H9 (cell line): ENCODE results near the gene CLCNKA. TPM values are rescaled to one million over a fixed set of nuclear protein-coding genes. Genes with fewer than 3 reads are reported as not detected.

ENCODE experiments used
- DNase-seq: peaks from one replicate; pipeline ENCODE4 v3.0.0-alpha.2; 2017
- H2AFZ ChIP-seq: one replicate; pipeline ENCODE4 v1.6.1; 2013; ENCODE audit warnings: mild to moderate bottlenecking, low read length, control low read depth, moderate library complexity
- H2AK5ac ChIP-seq: 2 replicates; pipeline ENCODE4 v1.6.1; 2013; ENCODE audit warnings: low read length, control low read depth, mixed read lengths; ENCODE audit not compliant: insufficient read length
- H2BK120ac ChIP-seq: one replicate; pipeline ENCODE4 v1.6.1; 2013; ENCODE audit warnings: low read depth, mild to moderate bottlenecking, low read length, control low read depth, inconsistent platforms; ENCODE audit not compliant: poor library complexity, severe bottlenecking
- H2BK12ac ChIP-seq: 2 replicates; pipeline ENCODE4 v1.6.1; 2013; ENCODE audit warnings: low read length, control low read depth, mixed read lengths, low read depth; ENCODE audit not compliant: insufficient read length
- H2BK15ac ChIP-seq: 2 replicates; pipeline ENCODE4 v1.6.1; 2013; ENCODE audit warnings: low read depth, low read length, control low read depth
- H2BK20ac ChIP-seq: one replicate; pipeline ENCODE4 v1.6.1; 2013; ENCODE audit warnings: low read depth, mild to moderate bottlenecking, low read length, control low read depth, inconsistent platforms; ENCODE audit not compliant: poor library complexity, severe bottlenecking
- H2BK5ac ChIP-seq: 2 replicates; pipeline ENCODE4 v1.6.1; 2013; ENCODE audit warnings: low read length, control low read depth, mixed read lengths; ENCODE audit not compliant: insufficient read length
- H3K14ac ChIP-seq: 2 replicates; pipeline ENCODE4 v1.6.1; 2013; ENCODE audit warnings: low read length, control low read depth; ENCODE audit not compliant: insufficient read depth
- H3K18ac ChIP-seq: 2 replicates; pipeline ENCODE4 v1.6.1; 2013; ENCODE audit warnings: low read depth, mild to moderate bottlenecking, mixed read lengths, low read length, control low read depth; ENCODE audit not compliant: insufficient read length
- H3K23ac ChIP-seq: 2 replicates; pipeline ENCODE4 v1.6.1; 2013; ENCODE audit warnings: low read length, control low read depth, mixed read lengths, low read depth; ENCODE audit not compliant: insufficient read length
- H3K23me2 ChIP-seq: 2 replicates; pipeline ENCODE4 v1.6.1; 2013; ENCODE audit warnings: low read depth, mild to moderate bottlenecking, mixed read lengths, low read length, control low read depth; ENCODE audit not compliant: insufficient read length, poor library complexity, severe bottlenecking
- H3K27ac ChIP-seq: 2 replicates; pipeline ENCODE4 v1.5.1; 2013; ENCODE audit warnings: low read length, control low read depth, mixed read lengths, low read depth; ENCODE audit not compliant: insufficient read length
- H3K27me3 ChIP-seq: 2 replicates; pipeline ENCODE4 v1.6.1; 2013; ENCODE audit warnings: low read length, control low read depth, inconsistent platforms; ENCODE audit not compliant: insufficient read depth
- H3K4ac ChIP-seq: 2 replicates; pipeline ENCODE4 v1.6.1; 2013; ENCODE audit warnings: low read depth, mild to moderate bottlenecking, control low read depth, inconsistent platforms, low read length, moderate library complexity
- H3K4me1 ChIP-seq: 2 replicates; pipeline ENCODE4 v1.6.1; 2013; ENCODE audit warnings: low read length, control low read depth, inconsistent platforms; ENCODE audit not compliant: insufficient read depth
- H3K4me2 ChIP-seq: 2 replicates; pipeline ENCODE4 v1.6.1; 2013; ENCODE audit warnings: low read length, control low read depth, mixed read lengths; ENCODE audit not compliant: insufficient read length, insufficient read depth
- H3K56ac ChIP-seq: 2 replicates; pipeline ENCODE4 v1.6.1; 2013; ENCODE audit warnings: low read depth, mild to moderate bottlenecking, mixed read lengths, low read length, control low read depth; ENCODE audit not compliant: insufficient read length
- H3K79me1 ChIP-seq: 2 replicates; pipeline ENCODE4 v1.6.1; 2013; ENCODE audit warnings: low read depth, mild to moderate bottlenecking, moderate library complexity, low read length, control low read depth, inconsistent platforms; ENCODE audit not compliant: insufficient read depth, poor library complexity, severe bottlenecking
- H3K79me2 ChIP-seq: 2 replicates; pipeline ENCODE4 v1.6.1; 2013; ENCODE audit warnings: low read length, control low read depth, inconsistent platforms; ENCODE audit not compliant: insufficient read depth
- H3K9ac ChIP-seq: 2 replicates; pipeline ENCODE4 v1.6.1; 2013; ENCODE audit warnings: low read length, control low read depth, mixed read lengths; ENCODE audit not compliant: insufficient read length; ENCODE audit errors: extremely low read depth
- H3K9me3 ChIP-seq: one replicate; pipeline ENCODE4 v1.6.1; 2013; ENCODE audit warnings: low read depth, low read length, inconsistent platforms; ENCODE audit not compliant: control insufficient read depth
- H3T11ph ChIP-seq: one replicate; pipeline ENCODE4 v1.6.1; 2013; ENCODE audit warnings: mild to moderate bottlenecking, low read length, control low read depth, inconsistent platforms
- H4K20me1 ChIP-seq: one replicate; pipeline ENCODE4 v1.6.1; 2013; ENCODE audit not compliant: control insufficient read depth, insufficient read length, insufficient read depth
- H4K5ac ChIP-seq: 2 replicates; pipeline ENCODE4 v1.6.1; 2013; ENCODE audit warnings: low read depth, mild to moderate bottlenecking, mixed read lengths, low read length, control low read depth; ENCODE audit not compliant: insufficient read length
- H4K8ac ChIP-seq: replicated peaks from 2 replicates; pipeline ENCODE4 v1.6.1; 2013; ENCODE audit warnings: low read length, control low read depth, mixed read lengths, low read depth; ENCODE audit not compliant: insufficient read length
- H4K91ac ChIP-seq: 2 replicates; pipeline ENCODE4 v1.6.1; 2013; ENCODE audit warnings: low read depth, mild to moderate bottlenecking, moderate library complexity, mixed read lengths, low read length, control low read depth; ENCODE audit not compliant: insufficient read length
- H3K27ac Mint-ChIP-seq, 3 experiments: 2 replicates in 2 of 3; 3 replicates in 1 of 3; pipeline ENCODE4 v1.8.0; 2020 to 2021; ENCODE audit warnings: mixed read lengths in 3 of 3, mild to moderate bottlenecking in 1 of 3, moderate library complexity in 1 of 3
- H3K27me3 Mint-ChIP-seq: 2 replicates; pipeline ENCODE4 v1.8.0; 2021; ENCODE audit warnings: low read depth, mild to moderate bottlenecking, moderate library complexity, mixed read lengths
- H3K36me3 Mint-ChIP-seq, 3 experiments: 2 replicates in 2 of 3; 3 replicates in 1 of 3; pipeline ENCODE4 v1.8.0; 2020 to 2021; ENCODE audit warnings: low read depth in 3 of 3, mixed read lengths in 3 of 3; ENCODE audit not compliant: insufficient read depth in 1 of 3
- H3K4me1 Mint-ChIP-seq, 2 experiments: 2 replicates each; pipeline ENCODE4 v1.8.0; 2020; ENCODE audit warnings: mixed read lengths in 2 of 2
- H3K4me3 Mint-ChIP-seq, 2 experiments: 2 replicates in 1 of 2; 3 replicates in 1 of 2; pipeline ENCODE4 v1.8.0; 2020 to 2021; ENCODE audit warnings: mild to moderate bottlenecking in 2 of 2, mixed read lengths in 2 of 2, moderate library complexity in 1 of 2
- H3K9me3 Mint-ChIP-seq, 2 experiments: 2 replicates in 1 of 2; 3 replicates in 1 of 2; pipeline ENCODE4 v1.8.0; 2020; ENCODE audit warnings: mild to moderate bottlenecking in 2 of 2, mixed read lengths in 2 of 2, moderate library complexity in 1 of 2
- CTCF ChIP-seq: fragments of 200-600 bp; sonication (generic); conservative IDR thresholded peaks from 3 replicates; pipeline ENCODE4 v1.8.0; 2021; ENCODE audit warnings: antibody characterized with exemption, mild to moderate bottlenecking
- WGBS: extraction: QIAGEN DNeasy Blood & Tissue Kit; methylation state at CpG from one replicate; pipeline ENCODE4 v1.1.7; 2013; ENCODE audit warnings: missing lambda C conversion rate, low lambda C conversion rate, mixed read lengths; ENCODE audit not compliant: insufficient read length; ENCODE audit errors: extremely low coverage; 5-methylcytosine and 5-hydroxymethylcytosine counted together
- total RNA-seq: library from RNA; stranded (reverse); gene quantifications from 2 replicates; pipeline ENCODE4 v1.2.1, GENCODE V29; 2021

CLCNKA gene
- total RNA-seq, 1 experiment from 2014 or later, result 0.98 TPM

GRCh38 chr1:16018749-16019643 lies 2.8 kb upstream of the CLCNKA start:
- Histone ChIP-seq H2AK5ac (no peak overlapping the region), H3T11ph (no peak overlapping the region), H3K23ac (no peak overlapping the region), H2BK20ac (no peak overlapping the region), H2BK12ac (no peak overlapping the region), H2BK120ac (no peak overlapping the region), H3K79me1 (no peaks in the 10 kb centered on the region), H3K9ac (no peak overlapping the region), H3K27me3 (no peaks in the 10 kb centered on the region), H3K23me2 (no peaks in the 10 kb centered on the region), H3K56ac (no peak overlapping the region), H2BK5ac (no peak overlapping the region), H3K4me1 (0 out of 2 replicates have a peak, but pooled peaks cover 4% of the 10 kb centered on the region), H3K4me2 (no peak overlapping the region), H4K91ac (no peak overlapping the region), H3K79me2 (no peaks in the 10 kb centered on the region), H3K27ac (no peak overlapping the region), H4K20me1 (no peaks in the 10 kb centered on the region), H3K9me3 (no peaks in the 10 kb centered on the region), H2BK15ac (no peak overlapping the region), H4K5ac (no peak overlapping the region), H4K8ac (no peak overlapping the region), H2AFZ (no peak overlapping the region), H3K4ac (no peak overlapping the region), H3K14ac (no peak overlapping the region), H3K18ac (no peak overlapping the region)
- Mint-ChIP-seq H3K4me3 (no peak overlapping the region), H3K27ac (peak overlapping the region in 2 of 3 experiments; percentile 36 to 56; a peak in 3 of 7 replicates), H3K4me1 (peaks cover 19 to 45% of the 10 kb centered on the region in 2 experiments), H3K36me3 (no peaks in the 10 kb centered on the region), H3K27me3 (peaks cover 42% of the 10 kb centered on the region), H3K9me3 (no peaks in the 10 kb centered on the region)
- no peak for TF ChIP-seq CTCF
- no CpG with 5 or more reads among the region's 23 CpGs for WGBS
- no peak for DNase-seq
